ENCODE results near the gene PPM1L.

- no peak for TF ChIP-seq CTCF (conservative IDR thresholded peaks at IDR 0.05 in 1 of 2, IDR thresholded peaks at IDR 0.05 in 1 of 2; ENCODE audit: low read depth in 1 of 2, low read length in 2 of 2)
- no peak for TF ChIP-seq EZH2 (IDR thresholded peaks at IDR 0.05; ENCODE audit: low read length, missing control alignments)
Measured at GRCh38 chr3:160793722-160794252, 37.8 kb downstream of the PPM1L start.
